Panc1 (cell line): ENCODE measurements around the gene KANK4. TPM values are rescaled to one million over a fixed set of nuclear protein-coding genes. Genes with fewer than 3 reads are reported as not detected.

Source experiments
- ATAC-seq: fragments of 200-7000 bp; cut with Tn5 transposase; 2 replicates; pipeline ENCODE4 v1.9.1; 2020; ENCODE audit warnings: mild to moderate bottlenecking, moderate library complexity
- BruUV-seq: library from RNA; stranded (reverse); fragments of 400-500 nt; replicated peaks from 2 replicates; lab custom pipeline; 2021; lab: Mats Ljungman, UMichigan
- CTCF ChIA-PET: fragments of 300-600 bp; sonication (Branson Sonifier 250); formaldehyde crosslinking; loops from one replicate; lab custom pipeline; 2022; ENCODE audit warnings: antibody characterized with exemption; lab: Charles Lee
- POLR2A ChIA-PET: fragments of 300-600 bp; sonication (Branson Sonifier 250); formaldehyde crosslinking; loops from one replicate; lab custom pipeline; 2022; ENCODE audit warnings: antibody characterized with exemption; lab: Charles Lee
- DNase-seq: peaks from one replicate; pipeline ENCODE4 v3.0.0-alpha.2; 2010; ENCODE audit warnings: low read depth, low spot score
- H3K27ac ChIP-seq: 2 replicates; pipeline ENCODE4 v1.5.1; 2011; ENCODE audit warnings: mild to moderate bottlenecking, low read length, inconsistent platforms
- H3K27me3 ChIP-seq: fragments of 200-500 bp; sonication (Bioruptor generic); 2 replicates; pipeline ENCODE4 v1.6.0; 2014; ENCODE audit warnings: low read length, inconsistent platforms; ENCODE audit not compliant: control insufficient read depth, insufficient read depth
- H3K36me3 ChIP-seq: fragments of 200-500 bp; sonication (Bioruptor generic); 2 replicates; pipeline ENCODE4 v1.5.1; 2014; ENCODE audit warnings: inconsistent platforms, mild to moderate bottlenecking, low read length, moderate library complexity; ENCODE audit not compliant: control insufficient read depth, insufficient read depth
- H3K4me1 ChIP-seq: 2 replicates; pipeline ENCODE4 v1.5.1; 2011; ENCODE audit warnings: inconsistent platforms, mild to moderate bottlenecking, low read length, moderate library complexity; ENCODE audit not compliant: control insufficient read depth, insufficient read depth
- H3K4me3 ChIP-seq, 2 experiments: 2 replicates each; pipeline ENCODE4 v1.5.1; 2011 to 2012; ENCODE audit warnings: low read depth in 2 of 2, low read length in 2 of 2, mild to moderate bottlenecking in 2 of 2, inconsistent platforms in 1 of 2, moderate library complexity in 1 of 2
- H3K9me3 ChIP-seq: fragments of 200-500 bp; sonication (Bioruptor generic); 2 replicates; pipeline ENCODE4 v1.5.1; 2014; ENCODE audit warnings: low read depth, mild to moderate bottlenecking, inconsistent platforms, low read length, moderate library complexity; ENCODE audit not compliant: control insufficient read depth, insufficient read depth
- CTCF ChIP-seq: fragments of 450-650 bp; IDR thresholded peaks from 2 replicates; pipeline ENCODE4 v1.5.1; 2017; ENCODE audit warnings: mild to moderate bottlenecking
- POLR2AphosphoS5 ChIP-seq: IDR thresholded peaks from 2 replicates; pipeline ENCODE4 v1.6.1; 2012; ENCODE audit warnings: mild to moderate bottlenecking, low read depth, low read length, moderate library complexity
- SIN3A ChIP-seq: IDR thresholded peaks from 2 replicates; pipeline ENCODE4 v1.6.1; 2012; ENCODE audit warnings: low read depth, mild to moderate bottlenecking, low read length, moderate library complexity, borderline replicate concordance; ENCODE audit not compliant: insufficient read depth
- TCF7L2 ChIP-seq: IDR thresholded peaks from 2 replicates; pipeline ENCODE4 v1.6.1; 2011; ENCODE audit warnings: mild to moderate bottlenecking, low read depth, low read length, inconsistent platforms
- in situ Hi-C: cut with HindIII; loops from 2 replicates; pipeline ENCODE4 v1.10.0; 2016; ENCODE audit warnings: low sequenced_read_pairs, low pct_unique_long_range_greater_than_20kb
- intact Hi-C: fragments of 100-400 bp; cut with micrococcal nuclease; formaldehyde crosslinking; loops from one replicate; pipeline ENCODE4 v1.10.0; 2022; ENCODE audit not compliant: unreplicated experiment
- total RNA-seq: library from RNA; stranded (reverse); gene quantifications from one replicate; pipeline ENCODE4 v1.2.1, GENCODE V29; 2021; ENCODE audit not compliant: unreplicated experiment
- TF ChIP-seq, protein P1 (sequence below), 2 experiments: IDR thresholded peaks; 2 replicates each; pipeline ENCODE4 v1.6.1; 2011 to 2012; ENCODE audit warnings: low read depth in 2 of 2, control low read depth in 1 of 2, low read length in 1 of 2, mild to moderate bottlenecking in 1 of 2, moderate library complexity in 1 of 2; ENCODE audit not compliant: insufficient read depth in 1 of 2

The KANK4 gene
- total RNA-seq, 1 experiment from 2014 or later, result 0.18 TPM

DNA sequence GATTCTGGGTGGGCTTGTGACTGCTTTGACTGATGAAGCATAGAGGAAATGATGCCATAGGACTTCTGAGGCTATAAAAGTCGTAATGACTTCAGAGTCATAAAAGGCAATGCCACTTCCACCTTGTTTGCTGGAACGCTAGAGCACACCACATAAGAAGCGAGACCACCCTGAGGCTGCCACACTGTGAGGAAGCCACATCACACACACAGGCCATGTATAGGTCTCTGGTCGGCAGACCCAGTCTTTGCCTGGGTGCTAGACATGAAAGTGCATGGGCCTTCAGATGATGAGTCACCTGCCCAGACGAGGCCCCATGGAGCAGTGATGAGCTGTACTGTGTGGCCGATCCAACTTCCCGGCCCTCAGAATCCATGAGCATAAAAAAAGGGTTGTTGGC lies 14.2 kb upstream of the KANK4 start:
- no peak for DNase-seq
- ATAC-seq, result no peak
- no peaks in the 10 kb centered on the region for H3K9me3 ChIP-seq
- TF ChIP-seq SIN3A, result no peak
- no peak for TF ChIP-seq TCF7L2
- no peaks in the 10 kb centered on the region for H3K36me3 ChIP-seq
- no peak overlapping the region for H3K4me3 ChIP-seq
- in situ Hi-C loops (no loop called here), intact Hi-C loops (no loop called here)
- H3K27ac ChIP-seq, result no peak overlapping the region
- ChIA-PET POLR2A (interaction anchor here (0.6 kb wide), 1 partner anchor 8 kb away, joined by 14 read pairs; no protein-coding TSS in a partner anchor), CTCF (no interaction called here)
- H3K4me1 ChIP-seq, result no peaks in the 10 kb centered on the region
- H3K27me3 ChIP-seq, result 0 out of 2 replicates have a peak, but pooled peaks cover 1% of the 10 kb centered on the region
- no TSS peak for BruUV-seq

DNA sequence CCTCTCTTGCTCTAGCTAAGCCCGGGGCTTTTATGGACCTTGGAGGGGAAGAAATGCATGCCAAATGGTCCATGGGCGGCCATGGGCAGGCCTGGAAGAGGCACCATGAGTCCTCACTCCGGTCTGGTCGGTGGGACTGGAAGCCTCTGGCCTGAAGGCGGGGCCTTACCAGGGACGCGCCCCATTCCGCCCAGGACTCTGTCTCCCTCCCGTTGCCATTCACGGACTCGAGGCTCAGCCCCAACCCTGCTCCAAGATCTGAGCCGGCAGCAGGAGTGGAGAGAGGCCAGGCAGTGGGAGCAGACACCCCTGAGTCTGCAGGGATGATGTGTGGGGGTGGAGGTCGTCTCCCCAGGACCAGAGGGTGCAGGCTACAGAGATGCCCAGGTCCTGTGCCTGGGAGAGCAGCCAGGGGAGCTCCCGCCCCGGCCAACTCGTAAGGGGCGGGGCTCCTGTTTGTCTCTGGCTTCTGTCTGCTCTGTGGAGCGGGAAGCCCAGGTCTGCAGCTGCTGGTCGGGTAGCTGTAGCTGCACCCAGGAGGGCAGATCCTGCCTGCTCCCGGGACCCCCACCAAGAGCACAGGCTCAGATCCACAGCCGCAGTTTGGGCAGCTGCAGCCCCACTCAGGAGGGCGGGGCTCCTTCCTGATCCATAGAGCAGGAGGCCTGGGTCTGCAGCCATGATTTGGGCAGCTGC lies 8.3 kb upstream of the KANK4 start:
- no peak overlapping the region for H3K27ac ChIP-seq
- intact Hi-C loops (no loop called here), in situ Hi-C loops (no loop called here)
- no peaks in the 10 kb centered on the region for H3K36me3 ChIP-seq
- no TSS peak for BruUV-seq
- ATAC-seq (peak; percentile 71), DNase-seq (no peak)
- H3K9me3 ChIP-seq, result no peaks in the 10 kb centered on the region
- H3K4me3 ChIP-seq, result no peak overlapping the region
- no peaks in the 10 kb centered on the region for H3K4me1 ChIP-seq
- H3K27me3 ChIP-seq, result 0 out of 2 replicates have a peak, but pooled peaks cover 2% of the 10 kb centered on the region
- POLR2A ChIA-PET, result no interaction called here
- CTCF ChIA-PET, result no interaction called here
- no peak for TF ChIP-seq CTCF
- TF ChIP-seq TCF7L2, result no peak
- TF ChIP-seq, protein P1, sequence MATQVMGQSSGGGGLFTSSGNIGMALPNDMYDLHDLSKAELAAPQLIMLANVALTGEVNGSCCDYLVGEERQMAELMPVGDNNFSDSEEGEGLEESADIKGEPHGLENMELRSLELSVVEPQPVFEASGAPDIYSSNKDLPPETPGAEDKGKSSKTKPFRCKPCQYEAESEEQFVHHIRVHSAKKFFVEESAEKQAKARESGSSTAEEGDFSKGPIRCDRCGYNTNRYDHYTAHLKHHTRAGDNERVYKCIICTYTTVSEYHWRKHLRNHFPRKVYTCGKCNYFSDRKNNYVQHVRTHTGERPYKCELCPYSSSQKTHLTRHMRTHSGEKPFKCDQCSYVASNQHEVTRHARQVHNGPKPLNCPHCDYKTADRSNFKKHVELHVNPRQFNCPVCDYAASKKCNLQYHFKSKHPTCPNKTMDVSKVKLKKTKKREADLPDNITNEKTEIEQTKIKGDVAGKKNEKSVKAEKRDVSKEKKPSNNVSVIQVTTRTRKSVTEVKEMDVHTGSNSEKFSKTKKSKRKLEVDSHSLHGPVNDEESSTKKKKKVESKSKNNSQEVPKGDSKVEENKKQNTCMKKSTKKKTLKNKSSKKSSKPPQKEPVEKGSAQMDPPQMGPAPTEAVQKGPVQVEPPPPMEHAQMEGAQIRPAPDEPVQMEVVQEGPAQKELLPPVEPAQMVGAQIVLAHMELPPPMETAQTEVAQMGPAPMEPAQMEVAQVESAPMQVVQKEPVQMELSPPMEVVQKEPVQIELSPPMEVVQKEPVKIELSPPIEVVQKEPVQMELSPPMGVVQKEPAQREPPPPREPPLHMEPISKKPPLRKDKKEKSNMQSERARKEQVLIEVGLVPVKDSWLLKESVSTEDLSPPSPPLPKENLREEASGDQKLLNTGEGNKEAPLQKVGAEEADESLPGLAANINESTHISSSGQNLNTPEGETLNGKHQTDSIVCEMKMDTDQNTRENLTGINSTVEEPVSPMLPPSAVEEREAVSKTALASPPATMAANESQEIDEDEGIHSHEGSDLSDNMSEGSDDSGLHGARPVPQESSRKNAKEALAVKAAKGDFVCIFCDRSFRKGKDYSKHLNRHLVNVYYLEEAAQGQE (IDR thresholded peaks at IDR 0.05; ENCODE audit: insufficient read depth in 1 of 2, low read depth in 2 of 2, low read length in 1 of 2), result no peak
- TF ChIP-seq POLR2AphosphoS5, result no peak
- TF ChIP-seq SIN3A, result no peak

GRCh38 chr1:62325681-62326080 lies 6.4 kb upstream of the KANK4 start:
- CTCF ChIA-PET, result no interaction called here
- intact Hi-C loops (no loop called here), in situ Hi-C loops (no loop called here)
- ATAC-seq (no peak), DNase-seq (no peak)
- TF ChIP-seq POLR2AphosphoS5 (no peak), CTCF (no peak), TCF7L2 (no peak), SIN3A (no peak)
- TF ChIP-seq, protein P1 (IDR thresholded peaks at IDR 0.05; ENCODE audit: insufficient read depth in 1 of 2, low read depth in 2 of 2, low read length in 1 of 2), result no peak
- BruUV-seq, result no TSS peak
- Histone ChIP-seq H3K9me3 (no peaks in the 10 kb centered on the region), H3K27me3 (0 out of 2 replicates have a peak, but pooled peaks cover 2% of the 10 kb centered on the region), H3K36me3 (no peaks in the 10 kb centered on the region), H3K27ac (no peak overlapping the region), H3K4me1 (no peaks in the 10 kb centered on the region), H3K4me3 (no peak overlapping the region)
- POLR2A ChIA-PET, result interaction anchor here (0.6 kb wide), 1 partner anchor 8 kb away, joined by 14 read pairs; no protein-coding TSS in a partner anchor
